Measurements from ENCODE around the gene CBLB.

Gene CBLB

GRCh38 chr3:105615814-105616213 is 253.0 kb downstream of the CBLB start:
- DNase-seq = no peak

DNA sequence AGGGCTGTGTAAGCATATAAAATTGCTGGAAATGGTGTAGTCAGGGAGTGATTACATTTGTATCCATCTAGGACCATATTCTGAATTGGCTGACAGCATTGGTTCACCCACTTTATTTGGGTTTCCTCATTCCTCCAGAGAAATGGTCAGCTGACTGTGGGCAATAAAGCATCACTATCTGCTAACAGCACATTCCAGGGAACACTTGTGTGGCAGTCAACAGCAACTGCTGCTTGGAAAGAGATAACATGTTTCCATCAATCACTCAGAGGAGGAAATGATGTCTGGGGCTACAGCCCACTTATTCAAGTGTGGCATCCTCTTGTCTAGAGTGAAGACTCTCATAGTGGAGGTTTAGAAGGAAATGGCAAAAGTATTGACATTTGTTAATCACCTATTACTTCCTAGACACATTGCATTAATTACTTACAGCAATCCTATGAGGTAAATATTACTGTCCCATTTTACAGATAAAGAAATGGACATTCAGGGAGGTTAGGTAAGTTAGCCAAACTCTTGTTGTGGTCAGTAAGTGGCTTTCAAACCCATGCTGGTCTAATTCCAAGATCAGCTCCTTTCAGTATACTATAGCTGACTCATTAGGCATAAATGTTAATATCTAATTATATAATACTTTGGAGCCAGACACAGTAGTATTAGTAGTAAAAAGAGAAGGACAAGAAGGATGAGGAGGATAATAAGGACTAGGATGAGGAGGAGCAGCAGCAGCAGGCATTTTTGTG is 254.4 kb downstream of the CBLB start:
- DNase-seq = no peak

GRCh38 chr3:105613120-105613519 is 255.7 kb downstream of the CBLB start:
- no peak for DNase-seq

GRCh38 chr3:105611304-105612192 is 257.3 kb downstream of the CBLB start:
- no peak for DNase-seq

DNA sequence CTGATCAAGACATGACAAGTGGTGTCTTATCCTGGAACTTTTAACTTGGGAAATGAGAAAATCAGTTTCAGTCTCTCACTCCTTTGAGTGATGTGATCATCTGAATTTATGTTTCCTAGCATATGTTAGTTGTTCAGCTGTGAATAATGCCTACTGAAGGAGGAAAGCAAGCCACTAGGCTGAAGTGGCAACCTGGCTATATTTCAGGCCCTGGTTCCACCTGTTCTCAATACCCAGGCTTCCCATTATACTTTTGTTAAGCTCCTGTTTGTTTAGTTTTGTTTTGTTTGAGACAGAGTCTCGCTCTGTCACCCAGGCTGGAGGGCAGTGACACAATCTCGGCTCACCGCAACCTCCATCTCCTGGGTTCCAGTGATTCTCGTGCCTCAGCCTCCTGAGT is 258.3 kb downstream of the CBLB start:
- DNase-seq = no peak

- no peak for DNase-seq
Measured at GRCh38 chr3:105608623-105609022, 260.2 kb downstream of the CBLB start.

DNA sequence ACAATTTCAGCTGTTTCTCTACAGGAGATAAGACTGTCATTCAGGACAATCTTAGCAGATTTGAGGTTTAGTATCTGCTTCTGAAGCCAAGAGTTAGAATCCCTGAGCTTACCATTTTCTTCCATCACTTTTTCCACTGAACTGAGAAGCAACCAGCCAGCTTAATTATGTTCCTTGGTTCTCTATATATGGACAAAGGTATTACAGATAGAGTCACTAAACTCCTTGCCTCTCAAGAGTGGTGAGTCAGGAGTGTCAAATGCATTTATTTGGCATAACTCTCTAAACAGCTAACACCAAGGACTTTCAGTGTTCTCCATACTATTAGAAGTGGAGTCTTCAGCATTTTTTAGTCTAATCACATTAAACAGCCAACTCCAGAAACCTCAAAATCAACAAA is 262.8 kb downstream of the CBLB start:
- no peak for DNase-seq

Measured in C1 segment of cervical spinal cord (tissue), 14 donors.